PC-9 (cell line): ENCODE measurements around the gene RIOK2. TPM values are rescaled to one million over a fixed set of nuclear protein-coding genes. Genes with fewer than 3 reads are reported as not detected.

Experiments
- BruUV-seq: library from RNA; stranded (reverse); fragments of 400-500 nt; replicated peaks from 2 replicates; lab custom pipeline; 2021; lab: Mats Ljungman, UMichigan
- CTCF ChIA-PET: fragments of 300-600 bp; sonication (Branson Sonifier 250); formaldehyde crosslinking; loops from one replicate; lab custom pipeline; 2022; ENCODE audit warnings: antibody characterized with exemption; lab: Charles Lee
- POLR2A ChIA-PET: fragments of 300-600 bp; sonication (Branson Sonifier 250); formaldehyde crosslinking; loops from one replicate; lab custom pipeline; 2022; ENCODE audit warnings: antibody characterized with exemption; ENCODE audit not compliant: unreplicated experiment; lab: Charles Lee
- DNase-seq, 2 experiments: peaks; one replicate each; pipeline versions ENCODE4 v3.0.0 to v3.0.0-alpha.2; 2015 to 2022; ENCODE audit warnings: mixed read lengths in 1 of 2
- H2AFZ ChIP-seq: fragments of 200-600 bp; sonication (generic); 2 replicates; pipeline ENCODE4 v1.8.1; 2017; ENCODE audit warnings: antibody characterized with exemption
- H3F3A ChIP-seq: fragments of 200-600 bp; sonication (generic); 2 replicates; pipeline ENCODE4 v1.8.1; 2017; ENCODE audit warnings: antibody characterized with exemption, mild to moderate bottlenecking, low read depth; ENCODE audit not compliant: insufficient read depth
- H3K27ac ChIP-seq: fragments of 200-600 bp; sonication (generic); 2 replicates; pipeline ENCODE4 v1.6.1; 2016; ENCODE audit warnings: mixed run types
- H3K27me3 ChIP-seq: fragments of 200-600 bp; sonication (generic); 2 replicates; pipeline ENCODE4 v1.6.1; 2016; ENCODE audit warnings: low read depth, mixed run types; ENCODE audit not compliant: insufficient read depth
- H3K36me3 ChIP-seq: fragments of 200-600 bp; sonication (generic); 2 replicates; pipeline ENCODE4 v1.6.1; 2016; ENCODE audit warnings: low read depth, mixed run types
- H3K4me1 ChIP-seq: fragments of 200-600 bp; sonication (generic); replicated peaks from 2 replicates; pipeline ENCODE4 v1.6.1; 2016; ENCODE audit warnings: mixed run types; ENCODE audit not compliant: insufficient read depth
- H3K4me2 ChIP-seq: fragments of 200-600 bp; sonication (generic); 2 replicates; pipeline ENCODE4 v1.6.1; 2017; ENCODE audit warnings: mixed run types
- H3K4me3 ChIP-seq: fragments of 200-600 bp; sonication (generic); 2 replicates; pipeline ENCODE4 v1.6.1; 2016; ENCODE audit warnings: mixed run types
- H3K79me2 ChIP-seq: fragments of 200-600 bp; sonication (generic); 2 replicates; pipeline ENCODE4 v1.6.1; 2017; ENCODE audit warnings: low read depth, mixed run types
- H3K9me2 ChIP-seq: fragments of 200-600 bp; sonication (generic); 2 replicates; pipeline ENCODE4 v1.8.1; 2017; ENCODE audit warnings: mild to moderate bottlenecking; ENCODE audit not compliant: insufficient read depth
- H3K9me3 ChIP-seq: fragments of 200-600 bp; sonication (generic); 2 replicates; pipeline ENCODE4 v1.8.1; 2016; ENCODE audit warnings: low read depth; ENCODE audit not compliant: insufficient read depth
- H4K20me1 ChIP-seq: fragments of 200-600 bp; sonication (generic); 2 replicates; pipeline ENCODE4 v1.8.1; 2017; ENCODE audit not compliant: insufficient read depth
- EZH2 ChIP-seq: fragments of 200-600 bp; sonication (generic); IDR thresholded peaks from 2 replicates; pipeline ENCODE4 v1.8.0; 2017; ENCODE audit warnings: antibody characterized with exemption, low read depth
- intact Hi-C: fragments of 100-400 bp; cut with micrococcal nuclease; formaldehyde crosslinking; loops from one replicate; pipeline ENCODE4 v1.10.0; 2022; ENCODE audit not compliant: unreplicated experiment
- total RNA-seq: library from RNA; stranded (reverse); gene quantifications from 2 replicates; pipeline ENCODE4 v1.2.3, GENCODE V29; 2021
- TF ChIP-seq, protein P1 (sequence below): fragments of 200-600 bp; sonication (generic); conservative IDR thresholded peaks from 2 replicates; pipeline ENCODE4 v1.6.1; 2017; ENCODE audit warnings: mixed run types, antibody characterized with exemption, mild to moderate bottlenecking, moderate library complexity

The RIOK2 gene
- total RNA-seq, 1 experiment from 2014 or later = 18.4 TPM

DNA sequence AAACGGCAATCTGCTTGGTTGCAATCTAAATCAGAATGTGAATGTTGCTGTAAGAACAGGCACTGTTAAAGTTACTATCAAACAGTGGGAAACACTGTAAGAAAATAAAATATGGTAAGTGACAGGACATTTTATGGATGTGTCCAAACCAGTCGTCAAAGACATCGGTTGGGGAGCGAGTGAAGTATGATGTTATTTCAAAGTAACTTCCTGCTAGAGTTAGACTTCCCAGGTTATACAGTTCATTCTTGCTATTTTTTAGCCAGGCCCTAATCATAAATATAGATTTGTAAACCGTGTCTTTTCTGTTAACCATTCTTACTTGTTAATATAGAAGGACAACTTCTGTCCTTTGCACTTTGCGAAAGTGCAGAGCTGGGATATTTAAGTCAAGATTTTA, 70.8 kb downstream of the RIOK2 start:
- Histone ChIP-seq H2AFZ (no peak overlapping the region), H3K4me2 (no peak overlapping the region), H3K79me2 (no peaks in the 10 kb centered on the region), H3K36me3 (no peaks in the 10 kb centered on the region), H3K4me1 (no peaks in the 10 kb centered on the region), H3K9me3 (no peaks in the 10 kb centered on the region), H3F3A (no peaks in the 10 kb centered on the region), H3K9me2 (no peaks in the 10 kb centered on the region; the same call in 1 of the 2 replicates), H3K27ac (no peak overlapping the region), H3K4me3 (no peak overlapping the region), H3K27me3 (no peaks in the 10 kb centered on the region), H4K20me1 (no peaks in the 10 kb centered on the region)
- ChIA-PET POLR2A (no interaction called here), CTCF (no interaction called here)
- DNase-seq = no peak
- no TSS peak for BruUV-seq
- intact Hi-C loops = no loop called here
- TF ChIP-seq, protein P1, sequence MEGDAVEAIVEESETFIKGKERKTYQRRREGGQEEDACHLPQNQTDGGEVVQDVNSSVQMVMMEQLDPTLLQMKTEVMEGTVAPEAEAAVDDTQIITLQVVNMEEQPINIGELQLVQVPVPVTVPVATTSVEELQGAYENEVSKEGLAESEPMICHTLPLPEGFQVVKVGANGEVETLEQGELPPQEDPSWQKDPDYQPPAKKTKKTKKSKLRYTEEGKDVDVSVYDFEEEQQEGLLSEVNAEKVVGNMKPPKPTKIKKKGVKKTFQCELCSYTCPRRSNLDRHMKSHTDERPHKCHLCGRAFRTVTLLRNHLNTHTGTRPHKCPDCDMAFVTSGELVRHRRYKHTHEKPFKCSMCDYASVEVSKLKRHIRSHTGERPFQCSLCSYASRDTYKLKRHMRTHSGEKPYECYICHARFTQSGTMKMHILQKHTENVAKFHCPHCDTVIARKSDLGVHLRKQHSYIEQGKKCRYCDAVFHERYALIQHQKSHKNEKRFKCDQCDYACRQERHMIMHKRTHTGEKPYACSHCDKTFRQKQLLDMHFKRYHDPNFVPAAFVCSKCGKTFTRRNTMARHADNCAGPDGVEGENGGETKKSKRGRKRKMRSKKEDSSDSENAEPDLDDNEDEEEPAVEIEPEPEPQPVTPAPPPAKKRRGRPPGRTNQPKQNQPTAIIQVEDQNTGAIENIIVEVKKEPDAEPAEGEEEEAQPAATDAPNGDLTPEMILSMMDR = no peak
- no peak for TF ChIP-seq EZH2

DNA sequence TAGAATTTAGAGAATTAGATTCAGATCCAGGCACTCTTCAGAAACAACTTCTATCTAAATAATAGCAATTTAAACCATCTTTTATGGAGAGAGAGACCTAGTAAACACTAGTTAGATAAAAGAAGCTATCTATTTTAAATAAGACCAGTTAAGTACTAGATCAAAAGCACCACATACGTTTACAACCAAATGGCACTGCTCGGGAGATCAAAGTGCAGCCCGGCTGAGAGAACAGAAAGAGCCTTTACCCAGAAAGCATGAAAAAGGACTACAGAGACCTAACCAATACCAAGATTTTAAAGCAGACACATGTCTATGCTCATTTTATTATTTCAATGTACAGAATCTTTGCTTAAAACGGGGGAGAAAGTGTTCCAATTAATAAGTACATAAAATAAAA, 71.4 kb downstream of the RIOK2 start:
- Histone ChIP-seq H4K20me1 (no peaks in the 10 kb centered on the region), H3K4me1 (no peaks in the 10 kb centered on the region), H3K9me2 (no peaks in the 10 kb centered on the region; the same call in 1 of the 2 replicates), H3K4me2 (no peak overlapping the region), H3F3A (no peaks in the 10 kb centered on the region), H3K36me3 (no peaks in the 10 kb centered on the region), H3K27me3 (no peaks in the 10 kb centered on the region), H3K79me2 (no peaks in the 10 kb centered on the region), H3K9me3 (no peaks in the 10 kb centered on the region), H3K27ac (no peak overlapping the region), H2AFZ (no peak overlapping the region), H3K4me3 (no peak overlapping the region)
- no peak for TF ChIP-seq EZH2
- TF ChIP-seq, protein P1 = no peak
- no peak for DNase-seq
- intact Hi-C loops = no loop called here
- no TSS peak for BruUV-seq
- CTCF ChIA-PET = no interaction called here
- POLR2A ChIA-PET = interaction anchor here (0.7 kb wide), 1 partner anchor 126 kb away, joined by 5 read pairs; no protein-coding TSS in a partner anchor

DNA sequence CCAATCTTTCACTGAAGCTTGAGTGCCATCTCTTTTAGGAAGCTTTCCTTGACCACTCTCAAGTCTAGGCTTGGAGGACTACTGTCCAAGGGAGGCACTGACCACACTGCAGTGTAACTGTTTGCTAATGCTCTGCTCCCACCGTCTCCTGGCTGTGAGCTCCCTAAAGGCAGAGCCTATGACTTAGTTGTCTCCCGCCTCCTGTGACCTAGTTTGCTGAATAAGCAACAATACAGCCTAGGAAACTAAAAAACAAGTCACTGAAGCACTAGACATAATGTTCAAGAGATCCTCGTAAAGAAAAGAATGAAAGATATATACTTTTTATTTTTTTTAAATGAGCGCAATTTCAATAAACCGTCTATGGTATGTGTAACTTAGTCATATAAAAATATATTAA, 72.0 kb downstream of the RIOK2 start:
- intact Hi-C loops = no loop called here
- no peaks in the 10 kb centered on the region for H3K79me2 ChIP-seq
- TF ChIP-seq, protein P1 = no peak
- TF ChIP-seq EZH2 = no peak
- no TSS peak for BruUV-seq
- H2AFZ ChIP-seq = no peak overlapping the region
- no peaks in the 10 kb centered on the region for H3K4me1 ChIP-seq
- no peaks in the 10 kb centered on the region for H3K27me3 ChIP-seq
- H3K36me3 ChIP-seq = no peaks in the 10 kb centered on the region
- H3K4me3 ChIP-seq = no peak overlapping the region
- no peak overlapping the region for H3K4me2 ChIP-seq
- CTCF ChIA-PET = no interaction called here
- H3K9me3 ChIP-seq = no peaks in the 10 kb centered on the region
- H4K20me1 ChIP-seq = no peaks in the 10 kb centered on the region
- DNase-seq = no peak
- H3K27ac ChIP-seq = no peak overlapping the region
- H3F3A ChIP-seq = no peaks in the 10 kb centered on the region
- POLR2A ChIA-PET = no interaction called here
- H3K9me2 ChIP-seq = no peaks in the 10 kb centered on the region; the same call in 1 of the 2 replicates

Other genes with a start within 250 kb of the RIOK2 start
- gene LNPEP, start 247.2 kb downstream of the RIOK2 start, total RNA-seq = 15.6 and 18.8 TPM in 2 replicates
- not detected in 2 replicates for gene LIX1, start 40.6 kb downstream of the RIOK2 start, total RNA-seq